RCC 7860 (cell line): ENCODE results near the gene BRIP1.
"Not testable (repeated sequence)": the region's sequence is repeated elsewhere in the genome, so short reads cannot be mapped to it uniquely, and the experiment has no call there.

ENCODE experiments used
- DNase-seq: peaks from one replicate; pipeline ENCODE4 v3.0.0-alpha.2; 2015; ENCODE audit warnings: low spot score
- FAIRE-seq: peaks from 2 replicates; lab custom pipeline; 2012; peaks lifted over from hg19 to GRCh38; lab: Jason Lieb, UNC

The BRIP1 gene

GRCh38 chr17:61867033-61867432 lies 3.7 kb upstream of the BRIP1 start:
- FAIRE-seq (no peak), DNase-seq (no peak)

- FAIRE-seq, result no peak
- no peak for DNase-seq
These were observed 436 bp upstream of the BRIP1 start for GRCh38 chr17:61863801-61864126.

GRCh38 chr17:61862105-61862574 lies 1.2 kb downstream of the BRIP1 start:
- no peak for FAIRE-seq

GRCh38 chr17:61860397-61860796 lies 2.9 kb downstream of the BRIP1 start:
- not testable (repeated sequence) for FAIRE-seq, DNase-seq

More at GRCh38 chr17:61862105-61862574, 1.2 kb downstream of the BRIP1 start:
- DNase-seq, result peak; percentile 60

- DNase-seq (no peak), FAIRE-seq (no peak)
These were observed 7.3 kb downstream of the BRIP1 start for GRCh38 chr17:61856035-61856434.

- no peak for DNase-seq
- no peak for FAIRE-seq
These were observed 10.5 kb downstream of the BRIP1 start for GRCh38 chr17:61852857-61853256.

GRCh38 chr17:61849674-61850073 lies 13.7 kb downstream of the BRIP1 start:
- no peak for FAIRE-seq
- DNase-seq, result no peak

GRCh38 chr17:61848896-61849295 lies 14.4 kb downstream of the BRIP1 start:
- FAIRE-seq, result no peak
- DNase-seq, result no peak

GRCh38 chr17:61848247-61848646 lies 15.1 kb downstream of the BRIP1 start:
- no peak for FAIRE-seq
- DNase-seq, result no peak

- no peak for DNase-seq
These were observed 15.7 kb downstream of the BRIP1 start for GRCh38 chr17:61847659-61848058.

GRCh38 chr17:61846761-61847375 lies 16.5 kb downstream of the BRIP1 start:
- DNase-seq, result no peak
- no peak for FAIRE-seq

More at GRCh38 chr17:61847659-61848058, 15.7 kb downstream of the BRIP1 start:
- FAIRE-seq, result no peak

- DNase-seq, result no peak
- no peak for FAIRE-seq
These were observed 17.2 kb downstream of the BRIP1 start for GRCh38 chr17:61846088-61846487.

GRCh38 chr17:61843435-61843834 lies 19.9 kb downstream of the BRIP1 start:
- DNase-seq (no peak), FAIRE-seq (no peak)

- FAIRE-seq, result no peak
These were observed 20.4 kb downstream of the BRIP1 start for GRCh38 chr17:61842899-61843298.

GRCh38 chr17:61839300-61839786 lies 24.0 kb downstream of the BRIP1 start:
- FAIRE-seq (no peak), DNase-seq (no peak)

More at GRCh38 chr17:61842899-61843298, 20.4 kb downstream of the BRIP1 start:
- DNase-seq, result no peak

GRCh38 chr17:61837175-61838051 lies 25.9 kb downstream of the BRIP1 start:
- peak; percentile 34 for DNase-seq
- FAIRE-seq, result peak; percentile 70

GRCh38 chr17:61836266-61837174 lies 26.8 kb downstream of the BRIP1 start:
- FAIRE-seq, result no peak

GRCh38 chr17:61835606-61836005 lies 27.7 kb downstream of the BRIP1 start:
- DNase-seq (no peak), FAIRE-seq (no peak)

More at GRCh38 chr17:61836266-61837174, 26.8 kb downstream of the BRIP1 start:
- DNase-seq, result no peak

GRCh38 chr17:61834610-61835009 lies 28.7 kb downstream of the BRIP1 start:
- FAIRE-seq (no peak), DNase-seq (no peak)

- FAIRE-seq, result peak; percentile 69
- peak; percentile 77 for DNase-seq
These were observed 29.7 kb downstream of the BRIP1 start for GRCh38 chr17:61833536-61834193.
